ACHN (cell line): ENCODE data around the gene COL5A1.

Source experiments
- DNase-seq: peaks from one replicate; pipeline ENCODE4 v3.0.0-alpha.2; 2015
- in situ Hi-C: cut with HindIII; loops from 2 replicates; pipeline ENCODE4 v1.10.0; 2017; ENCODE audit warnings: low sequenced_read_pairs, low pct_ligation_motif_present, low pct_unique_long_range_greater_than_20kb

Gene COL5A1

GRCh38 chr9:134802216-134802795, 160.7 kb downstream of the COL5A1 start:
- DNase-seq: no peak
- in situ Hi-C loops: no loop called here

GRCh38 chr9:134804871-134805270, 163.3 kb downstream of the COL5A1 start:
- no peak for DNase-seq
- in situ Hi-C loops: no loop called here

- no peak for DNase-seq
- in situ Hi-C loops: no loop called here
These were observed 166.3 kb downstream of the COL5A1 start for GRCh38 chr9:134807716-134808446.

GRCh38 chr9:134808447-134808792, 166.8 kb downstream of the COL5A1 start:
- in situ Hi-C loops: no loop called here
- no peak for DNase-seq

- in situ Hi-C loops: no loop called here
- no peak for DNase-seq
These were observed 167.7 kb downstream of the COL5A1 start for GRCh38 chr9:134809292-134809691.

GRCh38 chr9:134809826-134810225, 168.2 kb downstream of the COL5A1 start:
- no peak for DNase-seq

GRCh38 chr9:134811079-134811672, 169.6 kb downstream of the COL5A1 start:
- DNase-seq: no peak
- in situ Hi-C loops: no loop called here

More at GRCh38 chr9:134809826-134810225, 168.2 kb downstream of the COL5A1 start:
- in situ Hi-C loops: no loop called here

GRCh38 chr9:134811673-134812342, 170.2 kb downstream of the COL5A1 start:
- no peak for DNase-seq
- in situ Hi-C loops: no loop called here

- no peak for DNase-seq
- in situ Hi-C loops: no loop called here
These were observed 170.7 kb downstream of the COL5A1 start for GRCh38 chr9:134812343-134812673.

GRCh38 chr9:134813841-134814240, 172.2 kb downstream of the COL5A1 start:
- no peak for DNase-seq
- in situ Hi-C loops: no loop called here

- no peak for DNase-seq
- in situ Hi-C loops: no loop called here
These were observed 173.1 kb downstream of the COL5A1 start for GRCh38 chr9:134814598-134815215.

GRCh38 chr9:134815435-134816214, 174.0 kb downstream of the COL5A1 start:
- in situ Hi-C loops: no loop called here
- DNase-seq: no peak

- in situ Hi-C loops: no loop called here
These were observed 174.7 kb downstream of the COL5A1 start for GRCh38 chr9:134816264-134816663.

GRCh38 chr9:134818000-134818568, 176.5 kb downstream of the COL5A1 start:
- in situ Hi-C loops: no loop called here
- DNase-seq: no peak

More at GRCh38 chr9:134816264-134816663, 174.7 kb downstream of the COL5A1 start:
- no peak for DNase-seq

GRCh38 chr9:134818591-134818990, 177.0 kb downstream of the COL5A1 start:
- no peak for DNase-seq
- in situ Hi-C loops: no loop called here

GRCh38 chr9:134820901-134821300, 179.3 kb downstream of the COL5A1 start:
- DNase-seq: no peak
- in situ Hi-C loops: no loop called here

- in situ Hi-C loops: no loop called here
- no peak for DNase-seq
These were observed 180.9 kb downstream of the COL5A1 start for GRCh38 chr9:134822541-134822940.

- no peak for DNase-seq
- in situ Hi-C loops: no loop called here
These were observed 182.0 kb downstream of the COL5A1 start for GRCh38 chr9:134823623-134824022.
